IPS-18a (cell line): ENCODE results near the gene ZNF277.

ENCODE experiments used
- H3K27ac ChIP-seq: one replicate; pipeline ENCODE4 v1.5.1; 2013; ENCODE audit warnings: low read length
- H3K27me3 ChIP-seq: one replicate; pipeline ENCODE4 v1.6.1; 2013; ENCODE audit warnings: mild to moderate bottlenecking, low read length; ENCODE audit not compliant: control insufficient read depth, insufficient read depth
- H3K36me3 ChIP-seq: one replicate; pipeline ENCODE4 v1.6.1; 2013; ENCODE audit warnings: low read depth, low read length; ENCODE audit not compliant: control insufficient read depth
- H3K4me1 ChIP-seq: one replicate; pipeline ENCODE4 v1.6.1; 2013; ENCODE audit warnings: low read depth, low read length; ENCODE audit not compliant: control insufficient read depth
- H3K4me3 ChIP-seq: one replicate; pipeline ENCODE4 v1.5.1; 2013; ENCODE audit warnings: low read length
- H3K9ac ChIP-seq: one replicate; pipeline ENCODE4 v1.6.1; 2013; ENCODE audit warnings: mild to moderate bottlenecking, low read length, moderate library complexity
- H3K9me3 ChIP-seq: one replicate; pipeline ENCODE4 v1.6.1; 2013; ENCODE audit warnings: low read depth, low read length; ENCODE audit not compliant: control insufficient read depth

The ZNF277 gene

DNA sequence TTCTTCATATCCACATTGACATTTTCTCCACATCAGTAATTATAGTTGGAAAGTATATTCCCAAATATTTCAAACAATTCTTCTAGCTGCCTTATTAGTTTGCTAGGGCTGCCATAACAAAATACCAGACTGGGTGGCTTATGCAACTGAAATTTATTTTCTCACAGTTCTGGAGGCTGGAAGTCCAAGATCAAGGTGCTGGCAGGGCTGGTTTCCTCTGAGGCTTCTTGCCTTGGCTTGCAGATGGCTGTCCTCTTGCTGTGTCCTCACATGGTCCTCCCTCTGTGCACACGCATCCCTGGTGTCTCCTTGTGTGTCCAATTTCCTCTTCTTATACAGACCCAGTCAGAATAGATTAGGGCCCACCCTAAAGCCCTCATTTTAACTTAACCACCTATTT, 34.8 kb upstream of the ZNF277 start:
- H3K4me3 ChIP-seq: no peak overlapping the region
- no peaks in the 10 kb centered on the region for H3K27me3 ChIP-seq
- H3K9ac ChIP-seq: no peak overlapping the region
- no peaks in the 10 kb centered on the region for H3K9me3 ChIP-seq
- H3K27ac ChIP-seq: no peak overlapping the region
- no peaks in the 10 kb centered on the region for H3K36me3 ChIP-seq
- peaks cover 4% of the 10 kb centered on the region for H3K4me1 ChIP-seq

DNA sequence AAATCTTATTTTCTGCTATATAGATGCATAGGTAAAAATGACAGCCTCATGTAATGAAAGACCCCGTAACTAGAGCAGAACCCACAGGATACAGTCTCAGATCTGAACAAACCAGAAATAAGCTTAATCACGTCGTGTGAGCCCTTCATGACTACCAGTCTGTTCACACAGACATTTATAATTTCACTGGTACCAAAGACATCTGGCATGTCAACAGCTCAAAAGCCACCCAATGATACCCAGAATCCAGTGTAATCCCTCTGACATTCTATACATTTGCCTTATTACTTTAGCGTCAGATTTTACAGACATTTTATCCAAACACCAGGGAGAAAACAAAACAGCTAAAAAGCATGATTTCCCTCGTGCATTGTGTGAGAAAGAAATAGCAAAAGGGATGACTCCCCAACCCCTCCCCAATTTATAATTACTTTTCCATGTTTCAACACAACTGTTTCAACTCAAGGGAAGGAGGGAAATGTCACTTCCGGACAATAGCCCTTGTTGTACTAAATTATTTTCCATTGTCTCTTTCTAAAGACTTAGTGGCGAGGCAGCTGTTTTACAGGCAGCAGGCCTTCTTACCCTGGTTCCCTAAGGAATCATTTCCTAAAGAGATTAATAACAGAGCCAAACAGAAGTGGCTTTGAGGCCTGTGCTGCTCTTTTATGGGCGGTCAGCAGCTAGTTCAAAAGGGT, 33.5 kb upstream of the ZNF277 start:
- Histone ChIP-seq H3K4me1 (peaks cover 8% of the 10 kb centered on the region), H3K4me3 (no peak overlapping the region), H3K9me3 (no peaks in the 10 kb centered on the region)

DNA sequence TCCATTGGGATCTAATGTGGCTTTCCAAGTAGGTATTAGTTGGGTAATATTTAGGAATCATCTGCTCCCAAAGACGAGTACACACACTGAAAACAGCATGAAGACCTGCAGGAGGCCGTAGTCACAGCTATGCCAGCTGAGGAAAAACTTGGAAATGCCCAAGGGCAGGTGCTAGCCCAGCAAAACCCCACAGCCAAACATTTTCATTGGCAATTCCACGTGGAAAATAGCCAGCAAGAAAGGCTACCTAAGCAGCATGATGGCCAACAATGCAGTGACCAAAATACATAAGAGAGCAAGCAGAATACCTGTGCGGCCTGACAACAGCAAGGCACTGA, 33.0 kb upstream of the ZNF277 start:
- no peaks in the 10 kb centered on the region for H3K36me3 ChIP-seq
- H3K27me3 ChIP-seq: no peaks in the 10 kb centered on the region
- H3K9me3 ChIP-seq: no peaks in the 10 kb centered on the region
- H3K4me3 ChIP-seq: no peak overlapping the region
- H3K4me1 ChIP-seq: peaks cover 8% of the 10 kb centered on the region
- no peak overlapping the region for H3K27ac ChIP-seq
- H3K9ac ChIP-seq: no peak overlapping the region

More for the DNA sequence above, 33.5 kb upstream of the ZNF277 start:
- Histone ChIP-seq H3K9ac (no peak overlapping the region), H3K36me3 (no peaks in the 10 kb centered on the region), H3K27me3 (no peaks in the 10 kb centered on the region), H3K27ac (no peak overlapping the region)

DNA sequence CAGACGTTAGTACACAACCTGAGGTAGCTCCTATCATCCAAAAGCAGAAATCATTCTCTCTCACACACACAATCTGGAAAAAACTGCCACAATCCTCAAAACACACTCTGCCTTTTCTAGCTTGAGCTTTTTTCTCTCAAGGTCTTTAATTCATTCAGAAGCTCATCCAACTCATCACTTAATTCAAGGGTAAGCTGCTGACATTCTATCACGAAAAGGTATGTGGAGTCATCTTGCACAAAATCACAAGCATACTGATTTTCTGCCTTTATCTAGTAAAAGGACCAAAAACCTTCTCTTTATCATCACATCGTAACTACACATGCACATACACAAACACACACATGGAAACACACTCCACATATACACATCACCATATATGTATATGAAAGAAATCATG, 32.3 kb upstream of the ZNF277 start:
- H3K9ac ChIP-seq: no peak overlapping the region
- no peak overlapping the region for H3K4me3 ChIP-seq
- H3K27ac ChIP-seq: no peak overlapping the region

DNA sequence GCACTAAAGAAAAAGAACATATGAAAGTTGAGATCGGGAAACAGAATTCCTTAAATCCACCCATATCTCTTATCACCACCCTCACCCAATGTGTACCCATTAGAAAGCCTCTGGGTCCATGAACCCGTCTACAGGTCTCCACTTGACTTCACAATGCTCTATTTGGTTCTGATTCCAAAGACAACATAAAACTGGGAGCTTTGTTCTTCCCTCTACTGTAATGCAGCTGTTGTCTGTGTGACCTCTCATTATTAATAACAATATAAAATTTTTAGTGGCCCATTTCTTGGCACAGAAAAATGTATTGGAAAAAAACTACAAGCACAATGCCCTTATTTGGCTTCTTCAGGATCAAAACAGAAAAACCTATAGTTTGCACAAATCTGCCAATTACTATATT, 30.3 kb upstream of the ZNF277 start:
- H3K9ac ChIP-seq: no peak overlapping the region
- H3K36me3 ChIP-seq: no peaks in the 10 kb centered on the region
- peaks cover 8% of the 10 kb centered on the region for H3K4me1 ChIP-seq
- no peaks in the 10 kb centered on the region for H3K27me3 ChIP-seq
- no peak overlapping the region for H3K4me3 ChIP-seq
- no peak overlapping the region for H3K27ac ChIP-seq
- no peaks in the 10 kb centered on the region for H3K9me3 ChIP-seq

More for the DNA sequence above, 32.3 kb upstream of the ZNF277 start:
- Histone ChIP-seq H3K4me1 (peaks cover 8% of the 10 kb centered on the region), H3K9me3 (no peaks in the 10 kb centered on the region), H3K27me3 (no peaks in the 10 kb centered on the region), H3K36me3 (no peaks in the 10 kb centered on the region)

DNA sequence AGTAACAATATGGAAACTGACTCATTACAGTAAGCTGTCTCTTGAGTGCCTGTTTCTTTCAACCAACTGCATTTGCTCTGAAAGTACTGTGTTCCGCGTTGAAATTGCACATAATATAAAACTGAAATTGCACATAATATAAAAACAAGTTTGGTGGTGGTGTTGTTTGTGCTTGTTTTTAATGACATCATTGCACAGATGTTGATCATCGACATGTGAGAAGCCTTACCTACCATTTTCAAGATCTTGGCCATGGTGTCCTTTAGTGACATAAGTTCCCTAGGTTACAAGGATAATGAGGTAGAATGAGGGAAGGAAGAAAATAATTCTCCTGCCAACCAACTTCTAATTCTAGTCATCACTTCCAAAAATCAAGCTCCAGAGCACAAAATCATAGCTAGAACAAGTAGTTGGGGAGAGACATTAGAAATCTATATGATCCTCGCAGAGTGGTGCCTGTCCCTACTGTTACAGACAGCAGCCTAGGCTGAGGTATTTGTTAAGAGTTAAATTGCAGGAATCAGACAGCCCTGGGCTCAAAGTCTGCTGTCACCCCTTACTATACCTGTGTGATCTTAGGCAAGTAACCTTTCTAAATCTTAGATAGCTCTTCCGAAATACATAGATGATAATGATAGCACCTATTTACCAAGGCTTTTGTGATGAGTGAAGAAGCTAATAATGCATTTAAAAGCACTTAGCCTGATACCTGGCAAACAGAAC, 29.6 kb upstream of the ZNF277 start:
- no peaks in the 10 kb centered on the region for H3K27me3 ChIP-seq
- no peak overlapping the region for H3K9ac ChIP-seq
- no peaks in the 10 kb centered on the region for H3K9me3 ChIP-seq

DNA sequence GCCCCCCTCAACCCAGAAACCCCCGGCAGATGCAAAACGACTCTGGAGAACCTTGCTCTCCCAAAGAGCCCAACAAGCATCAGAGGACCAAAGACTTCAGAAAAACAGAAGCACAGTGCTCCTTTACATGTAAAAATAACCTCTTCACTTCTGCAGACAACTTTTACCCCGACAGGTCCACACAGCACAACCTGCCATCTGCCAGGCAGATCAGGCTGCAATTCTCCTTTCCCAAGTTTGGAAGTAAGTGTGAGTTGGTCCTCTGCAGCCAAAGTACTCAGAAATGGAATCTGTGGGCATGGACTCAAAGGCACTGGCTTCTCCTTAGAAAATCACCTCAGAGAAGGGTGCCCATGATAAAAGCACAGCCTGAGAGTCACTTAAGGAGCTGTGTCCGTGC, 26.3 kb upstream of the ZNF277 start:
- Histone ChIP-seq H3K36me3 (no peaks in the 10 kb centered on the region), H3K27me3 (no peaks in the 10 kb centered on the region), H3K9ac (no peak overlapping the region), H3K4me1 (peaks cover 4% of the 10 kb centered on the region), H3K9me3 (no peaks in the 10 kb centered on the region), H3K4me3 (no peak overlapping the region), H3K27ac (no peak overlapping the region)

More for the DNA sequence above, 29.6 kb upstream of the ZNF277 start:
- Histone ChIP-seq H3K4me1 (peaks cover 8% of the 10 kb centered on the region), H3K27ac (no peak overlapping the region), H3K4me3 (no peak overlapping the region), H3K36me3 (no peaks in the 10 kb centered on the region)

DNA sequence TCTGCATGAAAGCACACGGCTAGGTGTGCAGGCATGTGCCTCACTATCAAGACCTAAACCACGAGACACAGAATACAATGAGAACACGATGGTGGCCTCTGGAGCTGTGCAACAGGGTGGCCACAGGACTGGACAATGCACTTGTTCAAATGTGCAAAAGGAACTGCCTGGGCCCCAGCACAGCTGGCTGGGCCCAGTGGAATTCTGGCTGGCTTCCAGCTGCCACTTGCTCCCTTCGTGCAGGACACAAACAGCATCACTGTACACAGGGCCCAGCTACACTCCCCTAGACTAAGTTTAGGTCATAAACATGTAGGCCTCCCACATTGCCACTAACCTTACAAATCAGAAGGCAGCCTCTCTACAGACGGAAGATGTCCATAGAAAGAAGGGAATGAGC, 23.7 kb upstream of the ZNF277 start:
- H3K4me1 ChIP-seq: no peaks in the 10 kb centered on the region
- no peak overlapping the region for H3K9ac ChIP-seq
- H3K9me3 ChIP-seq: no peaks in the 10 kb centered on the region
- no peak overlapping the region for H3K4me3 ChIP-seq
- no peaks in the 10 kb centered on the region for H3K27me3 ChIP-seq
- no peaks in the 10 kb centered on the region for H3K36me3 ChIP-seq
- H3K27ac ChIP-seq: no peak overlapping the region

DNA sequence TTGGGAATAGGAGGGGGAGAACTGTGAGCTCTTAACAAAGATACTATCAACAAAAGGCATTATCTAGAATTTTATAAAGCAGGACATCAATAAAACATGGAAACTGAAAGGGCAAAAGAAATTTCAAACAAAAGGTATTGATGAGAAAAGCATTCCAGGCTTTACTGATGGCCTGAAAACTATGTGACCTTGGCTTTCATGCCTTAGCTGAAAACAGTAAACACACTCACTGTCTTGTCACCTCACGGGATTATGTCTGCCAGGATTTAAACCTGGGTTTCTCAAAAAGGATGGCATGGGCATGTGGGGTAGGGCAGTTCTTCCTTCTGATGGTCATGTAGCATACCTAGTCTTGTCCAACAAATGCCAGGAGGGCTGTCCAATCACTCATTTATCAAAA, 23.2 kb upstream of the ZNF277 start:
- Histone ChIP-seq H3K36me3 (no peaks in the 10 kb centered on the region), H3K4me1 (no peaks in the 10 kb centered on the region), H3K27ac (no peak overlapping the region), H3K4me3 (no peak overlapping the region), H3K9ac (no peak overlapping the region), H3K9me3 (no peaks in the 10 kb centered on the region), H3K27me3 (no peaks in the 10 kb centered on the region)

DNA sequence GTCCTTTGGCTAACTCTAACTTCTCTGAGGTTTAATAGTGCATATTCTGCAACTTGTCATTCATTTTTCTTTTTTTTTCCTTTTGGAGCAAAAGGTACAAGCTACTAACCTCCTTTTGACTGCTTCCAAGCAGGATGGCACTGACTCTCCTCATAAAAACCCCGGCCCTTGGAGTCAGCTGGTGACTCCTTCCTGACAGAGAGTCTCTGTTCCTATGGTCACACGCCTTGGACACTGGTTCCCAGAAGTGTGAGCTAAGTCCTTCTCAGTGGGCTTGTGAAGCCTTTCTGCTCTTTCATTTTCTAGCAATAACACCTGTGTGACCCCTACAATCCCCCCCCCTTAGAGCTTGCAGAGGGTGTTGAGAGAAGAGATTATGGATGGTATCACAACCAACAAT, 22.0 kb upstream of the ZNF277 start:
- H3K36me3 ChIP-seq: no peaks in the 10 kb centered on the region

DNA sequence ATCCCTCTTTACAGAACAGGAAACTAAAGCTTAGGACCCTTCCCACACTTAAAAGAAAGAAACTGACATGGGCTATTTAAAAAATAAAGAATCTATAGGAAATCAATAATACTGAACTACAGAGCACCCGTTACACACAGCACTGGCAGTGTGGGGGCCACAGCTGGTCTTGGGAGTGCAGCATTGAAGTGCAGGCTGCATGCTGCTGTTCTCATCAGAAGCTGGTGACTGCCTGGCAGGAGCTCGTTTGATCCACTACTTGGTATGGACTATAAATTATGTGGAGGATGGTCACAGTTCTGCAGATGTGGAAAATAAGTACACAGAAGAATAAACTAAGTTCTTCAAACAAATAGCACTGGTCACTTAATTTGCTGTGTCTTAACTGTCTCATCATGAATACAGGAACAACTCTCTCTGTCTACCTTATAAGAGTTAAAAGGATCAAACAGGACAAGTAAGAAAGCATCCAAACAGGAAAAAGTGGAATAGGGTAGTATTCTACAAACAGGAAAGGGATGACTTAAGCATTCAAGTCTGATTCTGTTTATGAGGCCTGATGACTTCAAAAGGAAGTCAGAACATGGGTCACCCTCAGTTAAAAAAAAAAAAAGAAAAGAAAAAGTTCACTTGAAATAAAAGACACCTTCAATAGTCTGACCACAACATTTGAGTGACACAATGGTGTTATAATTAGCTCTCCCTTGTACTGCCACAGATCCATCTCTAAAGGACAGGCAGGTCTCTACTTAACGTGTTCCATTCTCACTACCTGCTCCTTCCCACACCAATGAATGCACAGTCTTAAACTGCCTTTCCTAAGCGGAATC, 21.3 kb upstream of the ZNF277 start:
- Histone ChIP-seq H3K9me3 (no peaks in the 10 kb centered on the region), H3K36me3 (no peaks in the 10 kb centered on the region), H3K9ac (no peak overlapping the region), H3K4me3 (no peak overlapping the region), H3K27ac (no peak overlapping the region), H3K4me1 (no peaks in the 10 kb centered on the region), H3K27me3 (no peaks in the 10 kb centered on the region)

More for the DNA sequence above, 22.0 kb upstream of the ZNF277 start:
- no peaks in the 10 kb centered on the region for H3K4me1 ChIP-seq
- H3K9me3 ChIP-seq: no peaks in the 10 kb centered on the region
- no peak overlapping the region for H3K9ac ChIP-seq
- H3K27ac ChIP-seq: no peak overlapping the region
- H3K27me3 ChIP-seq: no peaks in the 10 kb centered on the region
- H3K4me3 ChIP-seq: no peak overlapping the region
